ENCODE data around the gene PLPP3. TPM values are rescaled to one million over a fixed set of nuclear protein-coding genes. Genes with fewer than 3 reads are reported as not detected.

The PLPP3 gene
- total and polyA plus RNA-seq, 9 of the 15 experiments (the other 6 are each of a cell fraction or from before 2014, with no cell fraction given): 0.07 to 0.54 (median 0.20) TPM

DNA sequence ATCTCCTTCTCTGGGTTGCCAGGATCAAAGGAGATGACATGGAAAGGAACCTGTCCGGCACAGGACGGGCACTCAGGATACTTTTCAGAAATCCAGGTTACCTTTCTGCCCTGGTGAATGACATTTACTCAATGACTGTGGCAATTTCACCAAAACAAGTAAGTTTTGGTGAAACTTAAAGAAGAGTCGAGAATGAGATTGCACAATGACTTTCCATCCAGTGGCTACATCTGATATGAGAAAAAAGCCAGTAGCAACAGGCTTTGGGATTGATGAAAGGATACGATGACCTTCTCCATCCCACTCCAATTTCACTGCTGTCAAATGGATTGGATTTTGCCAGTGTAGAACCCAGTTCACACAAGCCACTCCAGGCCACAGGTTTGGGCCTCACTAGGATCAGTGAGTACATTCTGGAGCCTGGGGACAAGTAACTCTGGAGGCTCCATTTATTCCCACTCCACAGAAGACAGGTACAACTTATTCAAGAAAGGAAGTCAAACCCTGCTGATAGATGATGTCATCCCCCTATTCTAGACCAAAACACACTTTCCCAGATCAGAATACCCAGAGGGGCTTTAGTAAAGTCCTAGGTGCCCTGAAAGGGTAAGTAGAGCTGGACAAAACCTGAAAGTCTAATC lies 63.3 kb downstream of the PLPP3 start:
- 48% methylated on average over 4 of the region's 4 CpGs for WGBS (ENCODE audit: insufficient coverage, low coverage, missing lambda C conversion rate)
- FAIRE-seq (no peak), DNase-seq (ENCODE audit: extremely low read depth in 1 of 4, low spot score in 3 of 4) (no peak), ATAC-seq (peak; percentile 22)
- Histone ChIP-seq H3K27me3 (ENCODE audit: control insufficient read depth in 2 of 2, insufficient read depth in 2 of 2, low read length in 2 of 2) (no peaks in the 10 kb centered on the region), H3K79me2 (ENCODE audit: control insufficient read depth, insufficient read depth, low read length) (no peaks in the 10 kb centered on the region), H2AFZ (ENCODE audit: low read depth, low read length) (no peak overlapping the region), H3K9me1 (ENCODE audit: control insufficient read depth, insufficient read depth, low read length) (no peaks in the 10 kb centered on the region), H3K27ac (ENCODE audit: extremely low read depth, low read depth, low read length) (peak overlapping the region; percentile 86; the same call in 2 of the 3 replicates), H4K20me1 (replicated peaks; ENCODE audit: control insufficient read depth, insufficient read depth, low read length) (no peaks in the 10 kb centered on the region; the same call in 1 of the 2 replicates), H3K4me2 (ENCODE audit: insufficient read depth, low read length) (peak overlapping the region; percentile 58), H3K9me3 (replicated peaks; ENCODE audit: control insufficient read depth, insufficient read depth, low read depth, low read length) (no peaks in the 10 kb centered on the region), H3K9ac (ENCODE audit: insufficient read depth in 1 of 2, low read depth in 2 of 2, low read length in 2 of 2) (peak overlapping the region in 1 of 2 experiments; percentile 63; a peak in 1 of 4 replicates), H3K4me3 (no peak overlapping the region), H3K36me3 (ENCODE audit: control insufficient read depth, insufficient read depth, low read length) (no peaks in the 10 kb centered on the region), H3K4me1 (replicated peaks in 1 of 2; ENCODE audit: control insufficient read depth in 2 of 2, insufficient read depth in 2 of 2, low read length in 2 of 2) (peaks cover 11 to 41% of the 10 kb centered on the region in 2 experiments; a peak in 4 of 5 replicates)
- ChIA-PET POLR2A (interaction anchor here (2.0 kb wide), 1 partner anchor 13 kb away, joined by 12 read pairs; no protein-coding TSS in a partner anchor), CTCF (ENCODE audit: low intra/inter-chr PET ratio) (no interaction called here)
- in situ Hi-C loops (cut with MboI): no loop called here
- no TSS peak for BruUV-seq (replicated peaks)
- intact Hi-C loops (cut with micrococcal nuclease): loop anchor here (2.0 kb wide), 1 partner anchor 13 kb away; no protein-coding TSS in a partner anchor
- TF ChIP-seq HNRNPLL (IDR thresholded peaks at IDR 0.05; ENCODE audit: low read depth, low read length, poor library complexity, severe bottlenecking) (no peak), CREBBP (IDR thresholded peaks at IDR 0.05; ENCODE audit: low read depth, low read length) (no peak), THRAP3 (IDR thresholded peaks at IDR 0.05; ENCODE audit: borderline replicate concordance) (no peak), FOXJ2 (tag; IDR thresholded peaks at IDR 0.05) (peak; percentile 70; the same call in 1 of the 2 replicates), DIDO1 (tag; IDR thresholded peaks at IDR 0.05; ENCODE audit: low read depth) (no peak), ZSCAN32 (CRISPR knock-in tag; IDR thresholded peaks at IDR 0.05) (no peak), BACH1 (tag; IDR thresholded peaks at IDR 0.05) (no peak), CCNT2 (IDR thresholded peaks at IDR 0.05; ENCODE audit: borderline replicate concordance, extremely low read depth, insufficient read length, low read depth, low read length) (no peak), TCF3 (CRISPR knock-in tag; IDR thresholded peaks at IDR 0.05) (no peak), CEBPB (tag; IDR thresholded peaks at IDR 0.05) (peak; percentile 96)
- TF ChIP-seq, protein P1, sequence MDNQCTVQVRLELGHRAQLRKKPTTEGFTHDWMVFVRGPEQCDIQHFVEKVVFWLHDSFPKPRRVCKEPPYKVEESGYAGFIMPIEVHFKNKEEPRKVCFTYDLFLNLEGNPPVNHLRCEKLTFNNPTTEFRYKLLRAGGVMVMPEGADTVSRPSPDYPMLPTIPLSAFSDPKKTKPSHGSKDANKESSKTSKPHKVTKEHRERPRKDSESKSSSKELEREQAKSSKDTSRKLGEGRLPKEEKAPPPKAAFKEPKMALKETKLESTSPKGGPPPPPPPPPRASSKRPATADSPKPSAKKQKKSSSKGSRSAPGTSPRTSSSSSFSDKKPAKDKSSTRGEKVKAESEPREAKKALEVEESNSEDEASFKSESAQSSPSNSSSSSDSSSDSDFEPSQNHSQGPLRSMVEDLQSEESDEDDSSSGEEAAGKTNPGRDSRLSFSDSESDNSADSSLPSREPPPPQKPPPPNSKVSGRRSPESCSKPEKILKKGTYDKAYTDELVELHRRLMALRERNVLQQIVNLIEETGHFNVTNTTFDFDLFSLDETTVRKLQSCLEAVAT (IDR thresholded peaks at IDR 0.05): no peak
- TF ChIP-seq, protein P2, sequence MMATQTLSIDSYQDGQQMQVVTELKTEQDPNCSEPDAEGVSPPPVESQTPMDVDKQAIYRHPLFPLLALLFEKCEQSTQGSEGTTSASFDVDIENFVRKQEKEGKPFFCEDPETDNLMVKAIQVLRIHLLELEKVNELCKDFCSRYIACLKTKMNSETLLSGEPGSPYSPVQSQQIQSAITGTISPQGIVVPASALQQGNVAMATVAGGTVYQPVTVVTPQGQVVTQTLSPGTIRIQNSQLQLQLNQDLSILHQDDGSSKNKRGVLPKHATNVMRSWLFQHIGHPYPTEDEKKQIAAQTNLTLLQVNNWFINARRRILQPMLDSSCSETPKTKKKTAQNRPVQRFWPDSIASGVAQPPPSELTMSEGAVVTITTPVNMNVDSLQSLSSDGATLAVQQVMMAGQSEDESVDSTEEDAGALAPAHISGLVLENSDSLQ (IDR thresholded peaks at IDR 0.05): no peak
- TF ChIP-seq, protein P3, sequence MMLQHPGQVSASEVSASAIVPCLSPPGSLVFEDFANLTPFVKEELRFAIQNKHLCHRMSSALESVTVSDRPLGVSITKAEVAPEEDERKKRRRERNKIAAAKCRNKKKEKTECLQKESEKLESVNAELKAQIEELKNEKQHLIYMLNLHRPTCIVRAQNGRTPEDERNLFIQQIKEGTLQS (IDR thresholded peaks at IDR 0.05): peak; percentile 67
- TF ChIP-seq, protein P3 (CRISPR knock-in tag; conservative IDR thresholded peaks at IDR 0.05): no peak
- TF ChIP-seq, protein P4, sequence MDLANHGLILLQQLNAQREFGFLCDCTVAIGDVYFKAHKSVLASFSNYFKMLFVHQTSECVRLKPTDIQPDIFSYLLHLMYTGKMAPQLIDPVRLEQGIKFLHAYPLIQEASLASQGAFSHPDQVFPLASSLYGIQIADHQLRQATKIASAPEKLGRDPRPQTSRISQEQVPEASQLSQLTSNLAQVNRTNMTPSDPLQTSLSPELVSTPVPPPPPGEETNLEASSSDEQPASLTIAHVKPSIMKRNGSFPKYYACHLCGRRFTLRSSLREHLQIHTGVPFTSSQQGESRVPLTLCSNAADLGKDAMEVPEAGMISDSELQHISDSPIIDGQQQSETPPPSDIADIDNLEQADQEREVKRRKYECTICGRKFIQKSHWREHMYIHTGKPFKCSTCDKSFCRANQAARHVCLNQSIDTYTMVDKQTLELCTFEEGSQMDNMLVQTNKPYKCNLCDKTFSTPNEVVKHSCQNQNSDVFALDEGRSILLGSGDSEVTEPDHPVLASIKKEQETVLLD (IDR thresholded peaks at IDR 0.05): peak; percentile 24; the same call in 1 of the 2 replicates
- TF ChIP-seq, protein P5, sequence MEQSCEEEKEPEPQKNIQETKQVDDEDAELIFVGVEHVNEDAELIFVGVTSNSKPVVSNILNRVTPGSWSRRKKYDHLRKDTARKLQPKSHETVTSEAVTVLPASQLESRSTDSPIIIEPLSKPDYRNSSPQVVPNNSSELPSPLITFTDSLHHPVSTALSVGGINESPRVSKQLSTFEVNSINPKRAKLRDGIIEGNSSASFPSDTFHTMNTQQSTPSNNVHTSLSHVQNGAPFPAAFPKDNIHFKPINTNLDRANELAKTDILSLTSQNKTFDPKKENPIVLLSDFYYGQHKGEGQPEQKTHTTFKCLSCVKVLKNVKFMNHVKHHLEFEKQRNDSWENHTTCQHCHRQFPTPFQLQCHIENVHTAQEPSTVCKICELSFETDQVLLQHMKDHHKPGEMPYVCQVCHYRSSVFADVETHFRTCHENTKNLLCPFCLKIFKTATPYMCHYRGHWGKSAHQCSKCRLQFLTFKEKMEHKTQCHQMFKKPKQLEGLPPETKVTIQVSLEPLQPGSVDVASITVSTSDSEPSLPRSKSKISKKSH (CRISPR knock-in tag; IDR thresholded peaks at IDR 0.05): no peak
